HG03521 (cell line): Measurements from ENCODE around the gene TBC1D10A.

Experiments used
- ATAC-seq: cut with Tn5 transposase; IDR thresholded peaks from one replicate; pipeline ENCODE4 v1.9.1; 2021; ENCODE audit warnings: mild to moderate bottlenecking, moderate library complexity; ENCODE audit not compliant: unreplicated experiment

The TBC1D10A gene

DNA sequence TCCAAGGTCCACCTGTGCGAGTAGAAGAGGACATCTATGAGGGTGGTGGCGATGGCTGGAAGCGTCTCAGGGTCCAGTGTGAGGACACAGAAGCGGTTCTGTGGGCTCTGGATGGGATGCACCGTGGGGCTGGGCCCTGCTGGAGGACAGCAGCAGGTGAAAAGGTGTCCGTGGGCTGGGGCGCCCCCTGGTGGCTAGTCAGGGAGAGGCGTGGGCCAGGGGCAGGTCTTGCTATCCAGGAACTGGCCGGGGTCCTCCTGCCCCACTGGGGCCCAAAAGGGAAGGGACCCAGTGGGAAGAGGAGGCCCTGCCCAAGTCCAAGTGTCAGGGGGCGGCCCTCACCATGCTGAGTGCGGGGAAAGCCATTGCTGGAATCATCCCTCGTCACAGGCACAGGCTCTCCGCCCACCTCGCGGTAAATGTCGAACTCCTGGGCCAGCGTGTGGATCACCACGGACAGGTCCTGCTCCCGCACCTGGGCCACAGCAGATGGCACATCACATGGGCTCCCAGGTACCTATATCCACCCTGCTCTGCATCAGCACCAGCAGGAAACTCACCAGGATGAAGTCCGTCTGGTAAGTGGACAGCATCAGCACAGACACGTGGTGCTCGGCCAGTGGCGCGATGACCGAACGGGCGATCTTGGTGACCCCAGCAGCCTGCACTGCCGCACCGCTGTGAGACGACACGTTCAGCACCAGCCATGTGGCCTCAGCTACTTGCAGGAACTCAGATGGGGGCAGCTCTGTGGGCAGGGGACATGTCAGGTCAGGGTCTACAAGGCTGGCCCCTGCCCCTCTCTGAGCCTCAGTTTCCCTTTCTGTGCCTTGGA lies 39.7 kb downstream of the TBC1D10A start:
- no peak for ATAC-seq

- ATAC-seq, result no peak
Observed at GRCh38 chr22:30286331-30286730, 40.4 kb downstream of the TBC1D10A start.

DNA sequence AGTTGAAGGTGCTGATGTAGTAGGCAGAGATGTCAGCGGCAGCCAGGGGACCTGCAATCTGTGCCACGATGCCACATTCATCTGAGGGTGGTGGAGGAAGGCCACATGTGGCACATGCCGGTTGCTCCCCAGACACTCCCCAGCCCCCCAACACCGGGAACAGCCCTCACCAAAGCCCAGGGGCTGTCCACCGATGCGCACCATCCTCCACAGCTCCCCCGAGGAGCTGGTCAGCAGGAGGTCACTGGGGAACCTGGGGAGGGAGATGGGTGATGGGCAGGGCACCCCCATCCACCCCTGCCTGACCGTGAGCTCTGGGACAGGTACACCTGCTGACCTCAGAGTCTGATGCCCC lies 40.9 kb downstream of the TBC1D10A start:
- ATAC-seq, result no peak

GRCh38 chr22:30285176-30285845 lies 41.4 kb downstream of the TBC1D10A start:
- no peak for ATAC-seq

DNA sequence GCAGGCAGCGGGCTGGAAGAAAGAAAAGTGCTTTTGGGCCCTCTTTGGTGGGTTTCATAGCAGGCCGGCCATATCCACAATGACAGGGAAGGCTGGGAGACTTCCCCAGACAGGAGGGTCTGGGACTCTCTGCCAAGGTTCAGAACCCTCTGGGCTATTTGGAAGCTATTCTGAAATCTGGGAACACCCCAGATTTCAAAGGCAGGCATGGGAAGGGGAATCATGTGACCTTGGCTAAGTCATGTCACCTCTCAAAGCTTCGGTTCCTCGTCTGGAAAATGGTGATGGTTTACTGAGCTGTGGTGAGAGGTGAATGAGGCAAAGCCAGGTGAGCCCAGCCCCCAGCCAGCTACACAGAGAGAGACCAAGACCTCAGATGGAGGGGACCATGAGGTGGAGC lies 42.1 kb downstream of the TBC1D10A start:
- ATAC-seq, result no peak

DNA sequence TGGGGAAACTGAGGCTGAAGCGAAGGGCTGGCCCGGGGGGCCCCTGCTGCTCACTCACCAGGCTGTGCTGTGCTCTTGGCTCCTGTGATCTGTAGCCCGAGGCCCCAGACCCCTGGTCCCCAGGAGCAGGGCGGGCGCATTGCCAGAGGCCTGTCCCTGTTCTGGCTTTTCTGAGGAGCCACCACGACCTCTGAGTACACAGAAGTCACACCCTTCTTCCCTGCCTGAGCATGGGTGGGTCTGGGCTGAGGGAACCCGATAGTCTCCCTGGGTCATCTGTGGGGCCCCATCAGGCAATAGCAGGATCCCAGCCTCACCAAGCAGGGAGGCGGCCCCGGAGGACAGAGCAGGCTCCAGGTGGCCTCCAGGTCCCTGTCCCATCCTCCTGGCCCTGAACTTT lies 42.6 kb downstream of the TBC1D10A start:
- no peak for ATAC-seq

DNA sequence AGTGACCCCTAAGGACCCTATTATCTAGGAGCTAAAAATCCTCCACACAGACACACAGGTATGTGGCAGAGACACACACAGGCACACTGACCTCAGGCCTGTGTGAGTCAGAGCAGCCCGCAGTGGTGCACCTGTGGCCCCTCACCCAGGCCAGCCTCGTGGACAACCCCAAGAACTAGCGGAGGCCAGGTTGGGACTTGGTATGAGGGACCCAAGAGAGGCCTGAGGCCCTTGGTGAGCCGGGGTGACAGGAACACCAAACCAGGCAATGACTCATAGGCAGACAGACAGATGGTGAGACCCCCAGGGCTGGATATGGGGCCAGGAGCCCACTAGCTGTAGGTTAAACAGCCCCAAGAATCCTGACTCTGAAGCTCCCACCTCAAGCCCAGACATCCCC lies 43.4 kb downstream of the TBC1D10A start:
- ATAC-seq, result no peak

DNA sequence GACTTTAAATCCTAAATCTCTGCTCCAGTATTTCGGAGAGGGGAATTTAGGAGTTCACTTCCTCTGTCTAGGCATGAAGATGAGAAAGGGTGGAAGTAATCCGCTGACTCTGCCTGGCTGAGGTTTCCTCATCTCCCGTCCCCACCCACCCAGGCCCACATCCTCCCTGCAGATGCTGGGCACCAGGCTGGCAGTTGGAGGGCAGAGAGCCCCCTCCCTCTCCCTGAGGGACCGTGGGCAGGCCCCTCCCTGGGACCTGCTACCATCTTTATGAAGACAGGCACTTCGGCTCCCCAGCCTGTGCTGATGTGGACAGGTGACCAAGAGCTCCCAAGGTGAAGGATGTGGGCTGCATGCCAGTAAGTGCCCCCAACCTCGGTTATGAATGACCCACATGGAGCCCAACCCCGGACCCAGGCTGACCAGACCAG lies 44.1 kb downstream of the TBC1D10A start:
- ATAC-seq, result no peak

DNA sequence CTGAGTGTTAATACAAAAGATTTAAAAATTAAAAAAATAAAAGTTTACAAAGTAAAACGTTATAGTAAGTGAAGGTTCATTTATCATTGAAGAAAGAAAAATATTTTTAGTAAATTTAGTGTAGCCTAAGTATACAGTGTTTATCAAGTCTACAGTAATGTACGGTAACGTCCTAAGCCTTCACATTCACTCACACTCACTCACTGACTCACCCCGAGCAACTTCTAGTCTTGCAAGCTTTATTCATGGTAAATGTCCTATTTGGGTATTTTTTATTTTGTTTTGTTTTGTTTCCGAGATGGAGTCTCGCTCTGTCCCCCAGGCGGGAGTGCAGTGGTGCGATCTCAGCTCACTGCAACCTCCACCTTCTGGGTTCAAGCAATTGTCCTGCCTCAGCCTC lies 46.2 kb downstream of the TBC1D10A start:
- ATAC-seq, result no peak

GRCh38 chr22:30279932-30280331 lies 46.8 kb downstream of the TBC1D10A start:
- ATAC-seq, result no peak

DNA sequence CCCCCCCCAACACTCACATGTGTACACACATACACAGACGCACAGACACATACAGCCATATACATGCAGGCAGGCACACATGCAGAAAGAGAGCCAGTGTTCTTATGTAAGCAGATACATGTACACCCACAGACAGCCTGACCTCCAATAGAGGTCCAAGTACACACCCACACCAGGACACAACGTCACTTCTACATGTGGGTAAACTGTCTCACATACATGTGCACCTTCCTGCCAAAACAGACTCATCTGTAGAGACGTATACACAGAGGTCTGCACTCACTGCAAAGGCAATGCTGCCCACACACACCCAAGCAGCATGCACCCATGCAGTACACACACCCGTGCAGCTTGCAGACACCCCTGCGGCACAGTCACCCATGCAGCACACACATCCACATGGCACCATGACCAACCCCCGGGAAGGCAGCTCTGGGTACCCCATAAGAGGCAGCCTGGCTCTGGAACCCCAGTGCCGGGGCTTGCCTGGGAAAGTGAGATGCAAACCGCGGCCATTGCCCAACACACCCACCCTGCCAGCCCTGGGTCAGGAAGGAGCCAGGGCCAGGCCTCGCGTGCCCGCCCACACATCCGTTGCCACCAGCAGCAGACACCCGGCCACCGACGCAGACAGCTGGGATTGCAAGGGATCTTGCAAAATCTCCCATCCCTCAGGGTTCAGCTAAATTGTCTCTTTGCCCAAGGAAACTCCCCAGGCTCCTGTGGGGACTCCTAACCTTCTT lies 47.5 kb downstream of the TBC1D10A start:
- no peak for ATAC-seq

- ATAC-seq, result no peak
Observed at GRCh38 chr22:30277547-30278344, 49.0 kb downstream of the TBC1D10A start.

GRCh38 chr22:30276039-30276438 lies 50.7 kb downstream of the TBC1D10A start:
- ATAC-seq, result no peak

DNA sequence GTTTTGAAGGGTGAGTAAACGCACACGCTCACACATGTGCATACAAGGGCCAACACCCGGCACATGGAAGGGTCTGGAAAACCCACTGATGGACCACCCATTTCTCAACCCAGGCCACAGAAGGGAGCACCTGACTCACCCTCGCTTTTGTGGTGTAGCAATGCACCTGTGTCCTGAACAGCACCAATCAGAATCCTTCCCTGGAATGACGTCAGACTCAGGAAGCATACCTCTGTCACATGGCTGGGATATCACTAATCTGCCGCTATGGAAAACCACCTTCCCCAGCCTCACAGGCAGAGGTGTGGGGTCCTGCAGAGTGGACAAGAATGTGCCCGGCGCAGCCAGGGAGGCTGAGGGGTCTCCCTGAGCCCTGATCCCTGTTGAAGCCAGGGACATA lies 51.1 kb downstream of the TBC1D10A start:
- ATAC-seq, result no peak

DNA sequence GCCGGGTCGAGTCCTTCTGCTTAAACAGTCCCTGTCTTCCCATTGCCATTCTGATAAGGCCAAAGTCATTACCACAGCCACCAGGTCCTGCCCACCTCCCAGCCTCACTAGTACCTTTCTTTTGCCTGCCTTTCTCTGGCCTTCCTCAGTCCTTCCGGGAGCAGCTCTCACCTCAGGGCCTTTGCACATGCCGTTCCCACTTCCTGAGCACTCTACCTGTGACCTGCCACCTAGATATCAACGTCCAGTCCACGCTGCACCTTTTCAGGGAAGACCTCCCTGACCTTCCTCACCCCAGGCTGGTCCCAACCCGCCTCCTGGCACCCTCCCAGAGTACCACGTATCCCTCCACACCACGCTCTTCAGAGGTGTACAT lies 52.3 kb downstream of the TBC1D10A start:
- no peak for ATAC-seq

DNA sequence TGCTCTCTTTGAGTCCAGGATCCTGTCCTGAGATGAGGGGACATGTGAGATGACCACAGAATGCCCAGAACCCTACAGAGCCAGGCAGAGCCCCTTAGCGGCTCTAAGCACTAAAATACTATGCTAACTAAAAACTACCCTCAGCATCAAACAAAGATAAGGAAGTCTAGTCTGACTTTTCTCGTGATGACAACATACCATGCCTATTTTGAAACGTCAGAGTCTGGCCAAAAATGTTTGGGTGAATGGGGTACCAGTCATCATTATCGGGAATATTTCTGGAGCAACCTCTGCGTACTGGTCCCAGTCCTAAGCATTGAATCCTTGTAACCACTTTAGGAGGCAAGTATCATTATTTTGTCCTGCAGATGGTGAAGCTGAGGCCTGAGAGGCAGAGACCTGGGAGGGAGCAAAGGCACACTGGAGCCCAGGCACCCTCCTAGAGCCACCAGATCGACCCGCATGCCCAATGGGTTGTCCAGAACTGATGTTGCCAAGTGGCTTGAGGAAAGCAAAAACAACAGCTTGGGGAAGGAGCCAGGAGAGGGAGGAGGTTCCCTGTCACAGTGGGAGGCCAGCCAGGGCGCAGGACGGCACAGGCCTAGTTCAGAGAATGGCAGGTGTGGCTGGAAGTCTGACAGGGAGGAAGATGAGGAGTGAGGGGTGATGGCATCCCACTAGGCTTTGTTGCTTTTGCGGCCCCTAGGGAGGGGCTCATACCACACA lies 52.9 kb downstream of the TBC1D10A start:
- no peak for ATAC-seq

DNA sequence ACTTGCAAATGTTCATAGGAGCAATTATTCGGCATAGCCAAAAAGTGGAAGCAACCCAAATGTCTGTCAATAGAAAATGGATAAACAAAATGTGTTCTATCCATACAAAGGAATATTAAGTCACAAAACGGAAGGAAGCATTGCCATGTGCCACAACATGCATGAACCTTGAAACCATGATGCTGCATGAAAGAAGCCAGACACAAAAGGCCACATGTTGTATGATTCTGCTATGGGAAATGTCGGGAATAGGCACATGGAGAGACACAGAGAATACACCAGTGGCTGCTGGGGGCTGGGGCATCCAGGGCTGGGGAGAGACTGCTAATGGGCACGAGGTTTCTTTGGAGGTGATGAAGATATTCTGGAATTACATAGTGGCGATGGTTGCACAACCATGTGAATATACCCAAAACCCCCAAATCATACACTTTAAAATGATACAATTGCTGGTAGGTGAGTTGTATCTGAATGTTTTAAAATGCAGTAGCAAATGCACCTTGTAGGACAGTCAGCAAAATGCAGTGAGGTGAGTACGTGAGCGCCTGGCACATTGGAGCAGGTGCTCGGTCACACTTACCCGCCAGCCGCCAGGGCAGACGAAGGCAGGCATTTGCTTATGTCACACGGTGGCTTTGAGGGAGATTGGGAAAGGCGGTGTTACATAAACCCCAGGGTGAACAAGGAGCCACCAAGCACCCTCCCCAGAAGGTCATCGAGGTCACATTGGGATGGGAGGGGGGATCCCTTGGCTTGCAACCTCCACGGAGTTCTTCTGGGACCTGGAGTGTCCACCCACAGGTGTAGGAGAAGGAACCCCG lies 53.8 kb downstream of the TBC1D10A start:
- ATAC-seq, result no peak

GRCh38 chr22:30270832-30271231 lies 55.9 kb downstream of the TBC1D10A start:
- ATAC-seq, result no peak

DNA sequence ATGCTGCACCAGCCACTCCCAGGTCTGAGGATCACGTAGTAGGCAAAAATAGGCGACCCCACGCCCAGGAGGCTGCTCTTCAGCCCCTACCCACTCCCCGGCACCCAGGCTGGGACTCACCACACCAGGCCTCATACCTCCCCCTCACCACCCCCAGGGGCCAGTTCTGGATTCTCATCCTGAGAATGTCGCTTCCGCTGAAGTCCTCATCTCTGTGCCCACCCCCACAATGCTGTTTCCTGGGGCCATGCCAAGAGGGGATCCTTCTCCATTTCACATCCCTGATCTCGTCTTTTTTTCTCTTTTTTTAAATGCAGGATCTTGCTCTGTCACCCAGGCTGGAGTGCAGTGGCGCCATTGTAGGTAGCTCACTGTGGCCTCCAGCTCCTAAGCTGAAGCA lies 58.4 kb downstream of the TBC1D10A start:
- ATAC-seq, result no peak
